HUES64 (cell line): ENCODE results near the gene DLG1.

Experiments
- H3K27ac ChIP-seq: 2 replicates; pipeline ENCODE4 v1.7.0; 2013; ENCODE audit warnings: low read depth, low read length, inconsistent platforms
- H3K27me3 ChIP-seq: 2 replicates; pipeline ENCODE4 v1.6.1; 2013; ENCODE audit warnings: mild to moderate bottlenecking, low read length; ENCODE audit not compliant: insufficient read depth
- H3K36me3 ChIP-seq: 2 replicates; pipeline ENCODE4 v1.6.1; 2013; ENCODE audit warnings: mild to moderate bottlenecking, low read length; ENCODE audit not compliant: insufficient read depth
- H3K4me1 ChIP-seq: 2 replicates; pipeline ENCODE4 v1.6.1; 2013; ENCODE audit warnings: mild to moderate bottlenecking, low read length, moderate library complexity; ENCODE audit not compliant: insufficient read depth
- H3K4me3 ChIP-seq: 2 replicates; pipeline ENCODE4 v1.5.1; 2013; ENCODE audit warnings: mild to moderate bottlenecking, low read length, moderate library complexity
- H3K9ac ChIP-seq: 2 replicates; pipeline ENCODE4 v1.6.1; 2013; ENCODE audit warnings: mild to moderate bottlenecking, low read depth, low read length
- H3K9me3 ChIP-seq: 2 replicates; pipeline ENCODE4 v1.6.1; 2013; ENCODE audit warnings: low read depth, low read length; ENCODE audit not compliant: insufficient read depth
- WGBS: fragments of 150-250, 120-280 bp; methylation state at CpG from one replicate; pipeline ENCODE4 v1.1.7; 2013; ENCODE audit warnings: missing lambda C conversion rate; 5-methylcytosine and 5-hydroxymethylcytosine counted together

Gene DLG1

DNA sequence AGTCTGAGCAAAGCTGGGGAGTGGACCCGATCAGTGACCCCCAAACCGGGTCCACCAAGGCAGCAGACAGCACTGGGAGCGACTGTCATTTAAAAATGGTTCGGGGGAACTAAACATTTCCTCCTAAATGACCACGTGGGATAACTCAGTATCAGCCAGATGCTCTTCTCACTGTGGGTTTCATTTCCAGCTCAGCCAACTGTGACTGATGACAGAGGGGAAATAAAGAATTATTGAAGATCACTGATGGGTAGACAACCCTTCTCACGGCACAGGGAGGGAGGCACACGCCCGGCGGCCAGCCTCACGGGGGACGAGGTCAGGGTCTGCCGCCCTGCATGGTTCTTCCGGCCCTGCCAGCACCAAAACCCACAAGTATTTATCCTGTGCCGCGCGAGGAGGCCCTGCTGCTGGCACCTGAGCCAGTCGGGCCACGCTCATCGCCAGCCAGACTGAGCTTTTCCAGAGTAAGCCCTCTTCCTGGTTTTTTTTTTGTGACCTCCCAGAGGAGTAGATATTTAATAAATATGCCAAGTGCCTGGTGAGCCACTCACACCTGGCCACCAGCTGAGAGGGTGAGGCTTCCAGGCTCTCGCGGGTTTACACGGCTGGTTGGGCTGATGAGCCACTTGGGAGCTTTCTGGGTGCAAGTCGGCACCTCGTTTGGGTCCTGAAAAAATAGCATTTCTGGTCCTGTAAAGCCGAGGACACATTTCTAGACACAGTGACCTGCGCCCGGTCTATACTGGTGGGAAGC is 275.0 kb downstream of the DLG1 start:
- no peak overlapping the region for H3K4me3 ChIP-seq
- 85% methylated on average over 27 of the region's 27 CpGs for WGBS
- H3K27me3 ChIP-seq, result peaks cover 8% of the 10 kb centered on the region
- H3K9ac ChIP-seq, result no peak overlapping the region
- no peaks in the 10 kb centered on the region for H3K36me3 ChIP-seq
- H3K27ac ChIP-seq, result no peak overlapping the region
- no peaks in the 10 kb centered on the region for H3K9me3 ChIP-seq
- peaks cover 18% of the 10 kb centered on the region; the same call in 1 of the 2 replicates for H3K4me1 ChIP-seq

DNA sequence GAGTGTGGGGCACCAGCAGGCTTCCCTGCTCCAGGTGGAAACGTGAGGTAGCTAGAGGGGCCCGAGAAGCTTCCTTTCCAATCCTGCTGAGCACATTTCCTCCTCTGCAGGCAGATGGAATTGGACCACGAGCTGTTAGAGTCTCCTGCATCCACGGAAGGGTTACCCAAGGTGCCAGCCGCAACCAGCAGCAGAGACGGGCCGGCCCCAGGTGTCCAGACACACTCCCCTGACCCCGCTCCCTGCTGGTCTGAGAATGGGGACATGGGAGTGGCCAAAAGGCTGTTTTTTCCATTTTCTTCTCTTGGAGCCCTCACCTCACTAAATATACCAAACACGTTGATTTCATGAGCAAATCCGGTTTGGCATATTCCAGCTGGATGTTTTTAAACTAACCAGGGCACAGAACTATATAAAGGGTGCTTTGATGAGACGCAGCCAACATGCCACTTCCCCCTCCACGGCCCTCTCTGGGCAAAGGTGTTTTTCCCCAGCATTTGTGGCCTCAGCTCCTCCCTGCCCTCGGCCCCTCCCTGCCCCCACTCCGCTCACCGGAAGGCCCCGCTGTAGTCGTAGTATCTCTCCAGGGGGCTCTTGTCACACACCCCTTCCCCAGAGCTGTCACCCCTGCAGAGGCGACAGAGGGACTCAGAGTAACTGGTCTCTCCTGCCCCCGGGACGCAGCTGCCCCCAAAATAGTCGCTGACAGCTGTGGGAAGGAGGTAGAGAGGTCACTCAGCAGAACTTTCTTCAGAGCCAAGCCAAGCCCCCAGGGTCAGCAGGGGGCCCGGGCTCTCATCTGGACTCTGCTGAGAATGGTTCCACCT is 275.8 kb downstream of the DLG1 start:
- WGBS, result 38% methylated on average over 22 of the region's 22 CpGs
- H3K36me3 ChIP-seq, result no peaks in the 10 kb centered on the region
- peaks cover 2% of the 10 kb centered on the region for H3K27me3 ChIP-seq
- H3K9ac ChIP-seq, result no peak overlapping the region
- peaks cover 18% of the 10 kb centered on the region; the same call in 1 of the 2 replicates for H3K4me1 ChIP-seq
- no peak overlapping the region for H3K4me3 ChIP-seq
- H3K9me3 ChIP-seq, result no peaks in the 10 kb centered on the region
- no peak overlapping the region for H3K27ac ChIP-seq

DNA sequence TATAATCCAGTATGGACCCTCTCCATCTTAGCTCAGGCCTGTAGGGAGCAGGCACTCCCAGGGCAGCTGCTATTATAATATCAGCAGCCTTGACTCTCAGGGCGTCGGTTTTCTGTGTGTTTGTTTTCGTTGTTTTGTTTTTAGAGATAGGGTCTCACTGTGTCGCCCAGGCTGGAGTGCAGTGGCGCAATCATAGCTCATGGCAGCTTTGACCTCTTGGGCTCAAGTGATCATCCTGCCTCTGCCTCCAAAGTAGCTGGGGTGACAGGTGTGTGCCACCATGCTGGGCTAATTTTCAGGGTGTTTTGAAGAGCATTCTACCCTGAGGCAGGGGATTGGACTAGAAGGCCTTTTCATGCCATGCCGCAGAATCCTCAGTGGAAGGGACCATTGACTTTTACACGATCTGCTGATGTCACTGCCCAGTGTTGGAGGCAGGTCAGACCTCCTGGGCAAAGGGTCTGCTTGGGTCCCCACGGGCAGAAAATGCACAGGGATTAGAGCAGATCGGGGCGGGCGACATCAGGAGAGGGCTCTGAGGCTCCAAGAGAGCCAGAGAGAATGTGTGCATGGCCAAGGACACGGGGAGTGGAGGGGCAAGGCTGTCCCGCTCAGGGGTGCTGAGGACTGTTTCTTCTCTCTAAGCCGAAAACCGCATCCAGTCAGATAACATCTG is 276.5 kb downstream of the DLG1 start:
- Histone ChIP-seq H3K9me3 (no peaks in the 10 kb centered on the region), H3K36me3 (no peaks in the 10 kb centered on the region), H3K4me1 (peaks cover 18% of the 10 kb centered on the region; the same call in 1 of the 2 replicates), H3K27me3 (peaks cover 2% of the 10 kb centered on the region), H3K27ac (no peak overlapping the region), H3K9ac (no peak overlapping the region), H3K4me3 (no peak overlapping the region)
- 88% methylated on average over 15 of the region's 15 CpGs for WGBS

DNA sequence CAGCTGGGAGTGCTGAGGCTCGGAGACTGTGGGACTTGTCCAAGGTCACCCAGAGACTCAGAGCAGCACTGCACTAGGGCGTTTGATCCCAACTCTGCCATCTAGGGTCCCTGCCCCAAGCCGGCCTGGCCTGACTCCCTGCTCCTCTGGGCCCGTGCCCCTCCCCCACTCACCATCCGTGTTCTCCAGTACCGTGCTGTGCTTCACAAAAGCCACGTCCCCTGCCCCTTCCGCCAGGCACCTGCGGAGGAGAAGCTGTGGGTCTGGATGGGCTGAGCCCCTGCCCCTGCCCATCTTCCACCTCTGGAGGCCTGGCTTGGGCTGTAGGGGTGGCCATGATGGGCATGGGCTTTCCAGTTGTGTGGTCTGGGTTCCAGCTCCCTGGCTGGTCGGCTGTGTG is 277.2 kb downstream of the DLG1 start:
- Histone ChIP-seq H3K36me3 (no peaks in the 10 kb centered on the region), H3K27me3 (peaks cover 2% of the 10 kb centered on the region), H3K4me1 (peaks cover 18% of the 10 kb centered on the region; the same call in 1 of the 2 replicates), H3K27ac (no peak overlapping the region), H3K9me3 (no peaks in the 10 kb centered on the region), H3K9ac (no peak overlapping the region), H3K4me3 (no peak overlapping the region)
- 62% methylated on average over 10 of the region's 10 CpGs for WGBS

DNA sequence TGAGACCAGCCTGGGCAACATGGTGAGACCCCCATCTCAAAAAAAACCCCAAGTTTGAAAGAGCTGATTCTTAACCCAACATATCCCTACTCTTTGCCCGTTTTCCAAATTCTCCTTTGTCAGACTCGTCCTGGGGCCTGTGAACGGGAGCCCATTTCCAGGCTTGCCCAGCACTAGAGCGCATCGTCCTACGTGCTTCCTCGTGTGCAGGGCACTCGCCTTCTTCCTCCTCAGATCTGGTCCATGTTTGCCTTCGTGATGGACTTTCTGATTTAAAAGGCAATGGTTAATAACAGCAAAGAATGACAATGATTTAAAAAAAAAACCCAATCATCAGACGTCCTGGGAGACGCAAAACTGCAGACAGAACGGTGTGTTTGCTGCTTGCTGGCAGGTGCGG is 278.9 kb downstream of the DLG1 start:
- 93% methylated on average over 13 of the region's 13 CpGs for WGBS
- no peak overlapping the region for H3K27ac ChIP-seq
- H3K9me3 ChIP-seq, result no peaks in the 10 kb centered on the region
- H3K4me1 ChIP-seq, result peaks cover 18% of the 10 kb centered on the region; the same call in 1 of the 2 replicates
- H3K9ac ChIP-seq, result no peak overlapping the region
- H3K27me3 ChIP-seq, result peaks cover 2% of the 10 kb centered on the region
- H3K4me3 ChIP-seq, result no peak overlapping the region
- no peaks in the 10 kb centered on the region for H3K36me3 ChIP-seq

DNA sequence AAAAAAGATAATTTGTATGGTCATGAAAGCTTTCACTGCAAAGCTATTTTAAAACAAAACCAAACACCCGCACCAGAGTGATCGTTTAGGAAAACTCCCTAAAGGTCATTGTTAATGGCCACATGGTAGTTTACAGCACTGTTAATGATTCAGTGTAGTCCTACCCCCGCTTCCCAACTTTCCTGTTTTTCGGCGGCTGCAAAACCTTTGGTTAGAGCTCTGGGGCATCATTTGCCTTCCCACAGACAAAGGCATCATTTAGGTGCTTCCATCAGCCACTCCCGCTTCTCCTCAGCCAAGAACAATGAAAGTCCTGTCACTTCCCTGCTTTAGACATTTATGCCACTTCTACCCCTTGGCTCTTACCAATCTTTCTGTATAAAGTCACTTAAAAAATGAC is 279.4 kb downstream of the DLG1 start:
- H3K9ac ChIP-seq, result no peak overlapping the region
- no peaks in the 10 kb centered on the region for H3K9me3 ChIP-seq
- H3K27me3 ChIP-seq, result peaks cover 2% of the 10 kb centered on the region
- H3K27ac ChIP-seq, result no peak overlapping the region
- no peaks in the 10 kb centered on the region for H3K36me3 ChIP-seq
- 83% methylated on average over 6 of the region's 6 CpGs for WGBS
- no peak overlapping the region for H3K4me3 ChIP-seq
- H3K4me1 ChIP-seq, result peaks cover 18% of the 10 kb centered on the region; the same call in 1 of the 2 replicates

DNA sequence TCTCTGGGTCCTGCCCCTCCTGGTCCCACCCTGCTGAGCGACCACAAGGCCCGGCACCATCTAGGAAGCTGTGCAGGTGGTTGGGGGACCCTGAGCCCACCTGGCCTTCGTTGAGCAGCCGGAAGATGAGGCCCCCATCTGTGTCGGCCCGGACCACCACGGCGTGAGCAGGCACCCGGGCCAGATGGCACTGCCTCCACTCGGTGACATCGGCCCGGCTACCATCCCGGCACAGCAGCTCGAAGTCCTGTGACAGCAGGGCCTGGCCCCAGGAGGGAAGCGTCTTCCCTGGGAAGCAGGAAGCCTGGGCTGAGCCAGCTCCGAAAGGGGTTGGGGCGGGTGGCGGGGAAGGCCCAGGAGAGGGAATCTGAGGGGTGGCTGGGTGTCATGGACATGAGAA is 281.4 kb downstream of the DLG1 start:
- no peaks in the 10 kb centered on the region; the same call in 1 of the 2 replicates for H3K27me3 ChIP-seq
- WGBS, result 95% methylated on average over 18 of the region's 18 CpGs
- no peaks in the 10 kb centered on the region for H3K9me3 ChIP-seq

DNA sequence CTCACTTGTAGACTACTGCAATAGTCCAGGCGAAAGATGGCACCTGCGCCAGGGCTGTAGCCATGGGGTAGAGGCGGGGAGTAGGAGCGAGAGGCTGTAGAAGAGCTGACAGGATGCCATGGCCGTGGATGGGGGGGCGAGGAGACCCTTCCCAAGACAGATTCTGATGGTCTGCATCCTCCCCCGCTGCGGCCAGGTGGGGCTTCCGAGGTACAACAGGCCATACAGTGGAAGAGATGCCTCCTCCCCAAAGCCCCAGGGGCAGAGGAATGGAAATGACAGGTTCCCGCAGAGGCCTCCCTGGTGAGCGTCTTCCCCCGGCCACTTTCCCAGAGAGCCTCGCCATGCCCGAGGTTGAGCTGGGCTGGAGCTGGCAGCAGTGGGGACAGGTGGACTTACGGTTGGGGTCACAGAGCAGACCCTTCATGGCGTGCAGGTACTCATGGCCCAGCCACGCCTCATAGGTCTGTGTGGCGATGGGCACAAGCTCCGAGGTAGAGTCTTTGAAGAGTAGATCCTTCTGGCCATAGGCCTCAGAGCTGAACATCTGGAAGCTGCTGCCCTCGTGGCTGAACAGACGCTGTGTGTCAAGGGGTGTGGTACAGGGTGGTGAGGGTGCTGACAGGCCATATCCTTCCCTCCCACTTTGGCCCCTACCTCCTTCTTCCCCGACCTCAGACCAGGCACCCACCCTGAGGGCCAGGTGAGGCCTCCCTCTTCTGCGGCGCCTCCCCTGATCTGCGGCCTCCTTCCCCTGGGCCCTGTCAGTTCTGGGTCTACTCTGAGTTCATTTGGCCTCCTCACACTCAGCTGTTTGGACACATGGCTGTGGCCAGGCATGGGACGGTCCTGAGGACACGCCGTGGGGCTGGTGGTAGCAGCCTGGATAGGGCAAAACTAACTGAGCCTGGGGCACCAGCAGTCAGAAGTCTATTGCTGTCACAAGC is 282.3 kb downstream of the DLG1 start:
- Histone ChIP-seq H3K27ac (no peak overlapping the region), H3K36me3 (no peaks in the 10 kb centered on the region), H3K4me1 (peaks cover 6% of the 10 kb centered on the region; the same call in 1 of the 2 replicates), H3K27me3 (no peaks in the 10 kb centered on the region), H3K9ac (no peak overlapping the region), H3K9me3 (no peaks in the 10 kb centered on the region), H3K4me3 (no peak overlapping the region)
- 92% methylated on average over 27 of the region's 28 CpGs for WGBS

More for the DNA sequence above, 281.4 kb downstream of the DLG1 start:
- Histone ChIP-seq H3K9ac (no peak overlapping the region), H3K4me1 (peaks cover 9% of the 10 kb centered on the region; the same call in 1 of the 2 replicates), H3K27ac (no peak overlapping the region), H3K36me3 (no peaks in the 10 kb centered on the region), H3K4me3 (no peak overlapping the region)

DNA sequence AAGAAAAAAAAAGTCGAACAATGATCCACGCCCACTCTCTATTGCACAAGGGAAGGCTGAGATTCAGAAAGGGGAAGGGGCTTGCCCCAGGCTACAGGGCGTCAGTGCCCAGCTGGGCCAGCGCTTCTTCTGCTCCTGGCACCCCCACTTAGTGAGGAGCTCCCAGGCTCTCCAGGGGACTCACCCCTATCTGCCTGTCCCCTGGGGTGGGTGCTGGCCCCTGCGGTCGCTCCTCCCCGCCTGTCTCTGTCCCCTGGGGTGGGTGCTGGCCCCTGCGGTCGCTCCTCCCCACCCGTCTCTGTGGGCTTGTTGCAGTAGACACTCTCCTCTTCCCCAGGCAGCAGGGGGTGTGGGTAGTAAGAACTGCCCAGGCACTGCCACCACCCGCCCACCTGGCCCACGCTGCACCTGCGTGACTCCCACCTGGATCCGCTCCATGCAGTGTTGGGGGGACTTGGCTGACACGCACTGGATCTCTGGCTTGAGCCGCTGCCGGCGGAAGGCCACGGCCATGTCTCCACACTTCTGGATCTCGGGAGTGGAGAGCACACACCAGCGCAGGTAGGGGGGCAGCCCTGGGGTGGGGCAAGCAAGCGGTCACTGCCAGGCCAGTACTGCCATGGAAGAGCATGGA is 283.4 kb downstream of the DLG1 start:
- H3K9ac ChIP-seq, result no peak overlapping the region

DNA sequence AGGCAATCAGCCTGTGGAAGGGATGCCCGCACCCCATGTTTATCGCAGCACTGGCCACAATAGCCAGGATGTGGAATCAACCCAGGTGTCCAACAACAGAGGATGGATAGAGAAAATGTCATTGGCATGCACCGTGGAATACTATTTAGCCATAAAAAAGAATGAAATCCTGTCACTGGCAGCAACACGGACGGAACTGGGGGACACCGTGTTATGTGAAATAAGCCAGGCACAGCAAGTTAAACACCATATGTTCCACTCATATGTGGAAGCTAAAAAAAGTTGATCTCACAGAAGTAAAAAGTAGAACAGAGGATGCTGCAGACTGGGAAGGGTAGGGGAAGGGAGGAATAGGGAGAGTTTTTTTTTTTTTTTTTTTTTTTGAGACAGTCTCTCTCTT is 284.4 kb downstream of the DLG1 start:
- Histone ChIP-seq H3K27me3 (no peaks in the 10 kb centered on the region), H3K27ac (no peak overlapping the region), H3K9me3 (no peaks in the 10 kb centered on the region), H3K36me3 (no peaks in the 10 kb centered on the region), H3K4me1 (peaks cover 3% of the 10 kb centered on the region; the same call in 1 of the 2 replicates), H3K4me3 (no peak overlapping the region), H3K9ac (no peak overlapping the region)
- 95% methylated on average over 6 of the region's 6 CpGs for WGBS

More for the DNA sequence above, 283.4 kb downstream of the DLG1 start:
- WGBS, result 96% methylated on average over 22 of the region's 22 CpGs
- Histone ChIP-seq H3K27ac (no peak overlapping the region), H3K36me3 (no peaks in the 10 kb centered on the region), H3K9me3 (no peaks in the 10 kb centered on the region), H3K4me3 (no peak overlapping the region), H3K27me3 (no peaks in the 10 kb centered on the region), H3K4me1 (peaks cover 3% of the 10 kb centered on the region; the same call in 1 of the 2 replicates)
